H9 (cell line): ENCODE results near the gene MICAL2. TPM values are rescaled to one million over a fixed set of nuclear protein-coding genes. Genes with fewer than 3 reads are reported as not detected.

Source experiments
- DNase-seq: peaks from one replicate; pipeline ENCODE4 v3.0.0-alpha.2; 2017
- H2AFZ ChIP-seq: one replicate; pipeline ENCODE4 v1.6.1; 2013; ENCODE audit warnings: mild to moderate bottlenecking, low read length, control low read depth, moderate library complexity
- H2AK5ac ChIP-seq: 2 replicates; pipeline ENCODE4 v1.6.1; 2013; ENCODE audit warnings: low read length, control low read depth, mixed read lengths; ENCODE audit not compliant: insufficient read length
- H2BK120ac ChIP-seq: one replicate; pipeline ENCODE4 v1.6.1; 2013; ENCODE audit warnings: low read depth, mild to moderate bottlenecking, low read length, control low read depth, inconsistent platforms; ENCODE audit not compliant: poor library complexity, severe bottlenecking
- H2BK12ac ChIP-seq: 2 replicates; pipeline ENCODE4 v1.6.1; 2013; ENCODE audit warnings: low read length, control low read depth, mixed read lengths, low read depth; ENCODE audit not compliant: insufficient read length
- H2BK15ac ChIP-seq: 2 replicates; pipeline ENCODE4 v1.6.1; 2013; ENCODE audit warnings: low read depth, low read length, control low read depth
- H2BK20ac ChIP-seq: one replicate; pipeline ENCODE4 v1.6.1; 2013; ENCODE audit warnings: low read depth, mild to moderate bottlenecking, low read length, control low read depth, inconsistent platforms; ENCODE audit not compliant: poor library complexity, severe bottlenecking
- H2BK5ac ChIP-seq: 2 replicates; pipeline ENCODE4 v1.6.1; 2013; ENCODE audit warnings: low read length, control low read depth, mixed read lengths; ENCODE audit not compliant: insufficient read length
- H3K14ac ChIP-seq: 2 replicates; pipeline ENCODE4 v1.6.1; 2013; ENCODE audit warnings: low read length, control low read depth; ENCODE audit not compliant: insufficient read depth
- H3K18ac ChIP-seq: 2 replicates; pipeline ENCODE4 v1.6.1; 2013; ENCODE audit warnings: low read depth, mild to moderate bottlenecking, mixed read lengths, low read length, control low read depth; ENCODE audit not compliant: insufficient read length
- H3K23ac ChIP-seq: 2 replicates; pipeline ENCODE4 v1.6.1; 2013; ENCODE audit warnings: low read length, control low read depth, mixed read lengths, low read depth; ENCODE audit not compliant: insufficient read length
- H3K23me2 ChIP-seq: 2 replicates; pipeline ENCODE4 v1.6.1; 2013; ENCODE audit warnings: low read depth, mild to moderate bottlenecking, mixed read lengths, low read length, control low read depth; ENCODE audit not compliant: insufficient read length, poor library complexity, severe bottlenecking
- H3K27ac ChIP-seq: 2 replicates; pipeline ENCODE4 v1.5.1; 2013; ENCODE audit warnings: low read length, control low read depth, mixed read lengths, low read depth; ENCODE audit not compliant: insufficient read length
- H3K27me3 ChIP-seq: 2 replicates; pipeline ENCODE4 v1.6.1; 2013; ENCODE audit warnings: low read length, control low read depth, inconsistent platforms; ENCODE audit not compliant: insufficient read depth
- H3K4ac ChIP-seq: 2 replicates; pipeline ENCODE4 v1.6.1; 2013; ENCODE audit warnings: low read depth, mild to moderate bottlenecking, control low read depth, inconsistent platforms, low read length, moderate library complexity
- H3K4me1 ChIP-seq: 2 replicates; pipeline ENCODE4 v1.6.1; 2013; ENCODE audit warnings: low read length, control low read depth, inconsistent platforms; ENCODE audit not compliant: insufficient read depth
- H3K4me2 ChIP-seq: 2 replicates; pipeline ENCODE4 v1.6.1; 2013; ENCODE audit warnings: low read length, control low read depth, mixed read lengths; ENCODE audit not compliant: insufficient read length, insufficient read depth
- H3K56ac ChIP-seq: 2 replicates; pipeline ENCODE4 v1.6.1; 2013; ENCODE audit warnings: low read depth, mild to moderate bottlenecking, mixed read lengths, low read length, control low read depth; ENCODE audit not compliant: insufficient read length
- H3K79me1 ChIP-seq: 2 replicates; pipeline ENCODE4 v1.6.1; 2013; ENCODE audit warnings: low read depth, mild to moderate bottlenecking, moderate library complexity, low read length, control low read depth, inconsistent platforms; ENCODE audit not compliant: insufficient read depth, poor library complexity, severe bottlenecking
- H3K79me2 ChIP-seq: 2 replicates; pipeline ENCODE4 v1.6.1; 2013; ENCODE audit warnings: low read length, control low read depth, inconsistent platforms; ENCODE audit not compliant: insufficient read depth
- H3K9ac ChIP-seq: 2 replicates; pipeline ENCODE4 v1.6.1; 2013; ENCODE audit warnings: low read length, control low read depth, mixed read lengths; ENCODE audit not compliant: insufficient read length; ENCODE audit errors: extremely low read depth
- H3K9me3 ChIP-seq: one replicate; pipeline ENCODE4 v1.6.1; 2013; ENCODE audit warnings: low read depth, low read length, inconsistent platforms; ENCODE audit not compliant: control insufficient read depth
- H3T11ph ChIP-seq: one replicate; pipeline ENCODE4 v1.6.1; 2013; ENCODE audit warnings: mild to moderate bottlenecking, low read length, control low read depth, inconsistent platforms
- H4K20me1 ChIP-seq: one replicate; pipeline ENCODE4 v1.6.1; 2013; ENCODE audit not compliant: control insufficient read depth, insufficient read length, insufficient read depth
- H4K5ac ChIP-seq: 2 replicates; pipeline ENCODE4 v1.6.1; 2013; ENCODE audit warnings: low read depth, mild to moderate bottlenecking, mixed read lengths, low read length, control low read depth; ENCODE audit not compliant: insufficient read length
- H4K8ac ChIP-seq: replicated peaks from 2 replicates; pipeline ENCODE4 v1.6.1; 2013; ENCODE audit warnings: low read length, control low read depth, mixed read lengths, low read depth; ENCODE audit not compliant: insufficient read length
- H4K91ac ChIP-seq: 2 replicates; pipeline ENCODE4 v1.6.1; 2013; ENCODE audit warnings: low read depth, mild to moderate bottlenecking, moderate library complexity, mixed read lengths, low read length, control low read depth; ENCODE audit not compliant: insufficient read length
- H3K27ac Mint-ChIP-seq, 3 experiments: 2 replicates in 2 of 3; 3 replicates in 1 of 3; pipeline ENCODE4 v1.8.0; 2020 to 2021; ENCODE audit warnings: mixed read lengths in 3 of 3, mild to moderate bottlenecking in 1 of 3, moderate library complexity in 1 of 3
- H3K27me3 Mint-ChIP-seq: 2 replicates; pipeline ENCODE4 v1.8.0; 2021; ENCODE audit warnings: low read depth, mild to moderate bottlenecking, moderate library complexity, mixed read lengths
- H3K36me3 Mint-ChIP-seq, 3 experiments: 2 replicates in 2 of 3; 3 replicates in 1 of 3; pipeline ENCODE4 v1.8.0; 2020 to 2021; ENCODE audit warnings: low read depth in 3 of 3, mixed read lengths in 3 of 3; ENCODE audit not compliant: insufficient read depth in 1 of 3
- H3K4me1 Mint-ChIP-seq, 2 experiments: 2 replicates each; pipeline ENCODE4 v1.8.0; 2020; ENCODE audit warnings: mixed read lengths in 2 of 2
- H3K4me3 Mint-ChIP-seq, 2 experiments: 2 replicates in 1 of 2; 3 replicates in 1 of 2; pipeline ENCODE4 v1.8.0; 2020 to 2021; ENCODE audit warnings: mild to moderate bottlenecking in 2 of 2, mixed read lengths in 2 of 2, moderate library complexity in 1 of 2
- H3K9me3 Mint-ChIP-seq, 2 experiments: 2 replicates in 1 of 2; 3 replicates in 1 of 2; pipeline ENCODE4 v1.8.0; 2020; ENCODE audit warnings: mild to moderate bottlenecking in 2 of 2, mixed read lengths in 2 of 2, moderate library complexity in 1 of 2
- total RNA-seq: library from RNA; stranded (reverse); gene quantifications from 2 replicates; pipeline ENCODE4 v1.2.1, GENCODE V29; 2021
- TF ChIP-seq, protein P1 (sequence below): fragments of 200-600 bp; sonication (generic); conservative IDR thresholded peaks from 3 replicates; pipeline ENCODE4 v1.8.0; 2021; ENCODE audit warnings: antibody characterized with exemption, mild to moderate bottlenecking

The MICAL2 gene
- total RNA-seq, 1 experiment from 2014 or later, result 4.7 TPM

DNA sequence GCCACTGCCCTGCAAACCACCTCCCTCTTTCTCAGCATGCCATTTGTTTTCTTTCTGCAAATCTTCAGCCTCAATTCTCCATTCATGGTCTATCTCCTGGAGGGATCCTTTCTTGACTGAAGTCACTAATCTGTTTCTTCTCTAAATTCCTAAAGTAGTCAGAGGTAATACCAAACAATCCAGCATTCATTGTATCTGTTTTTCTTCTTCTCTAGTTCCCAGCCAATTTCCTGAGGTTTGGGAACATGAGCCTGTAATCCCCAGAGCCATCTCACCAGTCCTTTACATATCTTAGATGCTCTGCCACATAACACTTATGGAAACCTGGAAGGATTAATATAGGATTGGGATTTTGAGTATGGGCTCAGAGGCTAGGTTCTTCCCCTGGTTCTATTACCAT lies 86.5 kb downstream of the MICAL2 start:
- Histone ChIP-seq H3K14ac (no peak overlapping the region), H3T11ph (no peak overlapping the region), H3K56ac (no peak overlapping the region), H3K79me2 (no peaks in the 10 kb centered on the region), H3K18ac (no peak overlapping the region), H2BK20ac (no peak overlapping the region), H2BK120ac (no peak overlapping the region), H3K4me1 (no peaks in the 10 kb centered on the region), H3K27ac (no peak overlapping the region), H3K23ac (no peak overlapping the region), H3K4ac (no peak overlapping the region), H4K20me1 (no peaks in the 10 kb centered on the region), H4K91ac (no peak overlapping the region), H2AFZ (no peak overlapping the region), H2AK5ac (no peak overlapping the region), H2BK12ac (no peak overlapping the region), H3K9ac (no peak overlapping the region), H3K79me1 (no peaks in the 10 kb centered on the region), H3K27me3 (no peaks in the 10 kb centered on the region), H4K8ac (no peak overlapping the region), H2BK5ac (no peak overlapping the region), H4K5ac (no peak overlapping the region), H3K9me3 (no peaks in the 10 kb centered on the region), H3K4me2 (no peak overlapping the region), H2BK15ac (no peak overlapping the region), H3K23me2 (no peaks in the 10 kb centered on the region)
- Mint-ChIP-seq H3K9me3 (no peaks in the 10 kb centered on the region), H3K27me3 (peaks cover 3% of the 10 kb centered on the region; the same call in 1 of the 2 replicates), H3K27ac (no peak overlapping the region), H3K4me1 (peaks cover 4 to 12% of the 10 kb centered on the region in 2 experiments), H3K4me3 (no peak overlapping the region), H3K36me3 (no peaks in the 10 kb centered on the region)
- DNase-seq, result no peak
- TF ChIP-seq, protein P1, sequence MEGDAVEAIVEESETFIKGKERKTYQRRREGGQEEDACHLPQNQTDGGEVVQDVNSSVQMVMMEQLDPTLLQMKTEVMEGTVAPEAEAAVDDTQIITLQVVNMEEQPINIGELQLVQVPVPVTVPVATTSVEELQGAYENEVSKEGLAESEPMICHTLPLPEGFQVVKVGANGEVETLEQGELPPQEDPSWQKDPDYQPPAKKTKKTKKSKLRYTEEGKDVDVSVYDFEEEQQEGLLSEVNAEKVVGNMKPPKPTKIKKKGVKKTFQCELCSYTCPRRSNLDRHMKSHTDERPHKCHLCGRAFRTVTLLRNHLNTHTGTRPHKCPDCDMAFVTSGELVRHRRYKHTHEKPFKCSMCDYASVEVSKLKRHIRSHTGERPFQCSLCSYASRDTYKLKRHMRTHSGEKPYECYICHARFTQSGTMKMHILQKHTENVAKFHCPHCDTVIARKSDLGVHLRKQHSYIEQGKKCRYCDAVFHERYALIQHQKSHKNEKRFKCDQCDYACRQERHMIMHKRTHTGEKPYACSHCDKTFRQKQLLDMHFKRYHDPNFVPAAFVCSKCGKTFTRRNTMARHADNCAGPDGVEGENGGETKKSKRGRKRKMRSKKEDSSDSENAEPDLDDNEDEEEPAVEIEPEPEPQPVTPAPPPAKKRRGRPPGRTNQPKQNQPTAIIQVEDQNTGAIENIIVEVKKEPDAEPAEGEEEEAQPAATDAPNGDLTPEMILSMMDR, result no peak
